Measurements from ENCODE around the gene GMPR2.

DNA sequence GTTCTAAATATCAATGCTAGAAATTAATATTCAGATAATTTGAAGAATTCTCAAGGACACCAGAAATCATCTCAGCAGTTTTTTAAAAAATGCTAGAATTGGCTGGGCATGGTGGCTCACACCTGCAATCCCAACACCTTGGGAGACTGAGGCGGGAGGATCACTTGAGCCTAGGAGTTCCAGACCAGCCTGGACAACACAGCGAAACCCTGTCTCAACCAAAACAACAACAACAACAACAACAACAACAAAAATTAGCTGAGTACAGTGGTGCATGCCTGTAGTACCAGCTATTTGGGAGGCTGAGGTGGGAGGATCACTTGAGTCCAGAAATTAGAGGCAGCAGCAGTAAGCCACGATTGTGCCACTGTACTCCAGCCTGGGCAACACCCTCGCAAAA is 13.6 kb upstream of the GMPR2 start:
- no peak for TF ChIP-seq POLR2AphosphoS5 (IDR thresholded peaks at IDR 0.05)
- TF ChIP-seq, protein P1, sequence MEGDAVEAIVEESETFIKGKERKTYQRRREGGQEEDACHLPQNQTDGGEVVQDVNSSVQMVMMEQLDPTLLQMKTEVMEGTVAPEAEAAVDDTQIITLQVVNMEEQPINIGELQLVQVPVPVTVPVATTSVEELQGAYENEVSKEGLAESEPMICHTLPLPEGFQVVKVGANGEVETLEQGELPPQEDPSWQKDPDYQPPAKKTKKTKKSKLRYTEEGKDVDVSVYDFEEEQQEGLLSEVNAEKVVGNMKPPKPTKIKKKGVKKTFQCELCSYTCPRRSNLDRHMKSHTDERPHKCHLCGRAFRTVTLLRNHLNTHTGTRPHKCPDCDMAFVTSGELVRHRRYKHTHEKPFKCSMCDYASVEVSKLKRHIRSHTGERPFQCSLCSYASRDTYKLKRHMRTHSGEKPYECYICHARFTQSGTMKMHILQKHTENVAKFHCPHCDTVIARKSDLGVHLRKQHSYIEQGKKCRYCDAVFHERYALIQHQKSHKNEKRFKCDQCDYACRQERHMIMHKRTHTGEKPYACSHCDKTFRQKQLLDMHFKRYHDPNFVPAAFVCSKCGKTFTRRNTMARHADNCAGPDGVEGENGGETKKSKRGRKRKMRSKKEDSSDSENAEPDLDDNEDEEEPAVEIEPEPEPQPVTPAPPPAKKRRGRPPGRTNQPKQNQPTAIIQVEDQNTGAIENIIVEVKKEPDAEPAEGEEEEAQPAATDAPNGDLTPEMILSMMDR (IDR thresholded peaks at IDR 0.05), result no peak

Data from upper lobe of left lung (tissue), 4 donors.